NCI-H1417 (cell line): ENCODE measurements around the gene PLXNA1.

ENCODE experiments used
- DNase-seq, 3 experiments: peaks; one replicate each; lab custom pipeline; 2025; lab: John Stamatoyannopoulos, UW

Gene PLXNA1

DNA sequence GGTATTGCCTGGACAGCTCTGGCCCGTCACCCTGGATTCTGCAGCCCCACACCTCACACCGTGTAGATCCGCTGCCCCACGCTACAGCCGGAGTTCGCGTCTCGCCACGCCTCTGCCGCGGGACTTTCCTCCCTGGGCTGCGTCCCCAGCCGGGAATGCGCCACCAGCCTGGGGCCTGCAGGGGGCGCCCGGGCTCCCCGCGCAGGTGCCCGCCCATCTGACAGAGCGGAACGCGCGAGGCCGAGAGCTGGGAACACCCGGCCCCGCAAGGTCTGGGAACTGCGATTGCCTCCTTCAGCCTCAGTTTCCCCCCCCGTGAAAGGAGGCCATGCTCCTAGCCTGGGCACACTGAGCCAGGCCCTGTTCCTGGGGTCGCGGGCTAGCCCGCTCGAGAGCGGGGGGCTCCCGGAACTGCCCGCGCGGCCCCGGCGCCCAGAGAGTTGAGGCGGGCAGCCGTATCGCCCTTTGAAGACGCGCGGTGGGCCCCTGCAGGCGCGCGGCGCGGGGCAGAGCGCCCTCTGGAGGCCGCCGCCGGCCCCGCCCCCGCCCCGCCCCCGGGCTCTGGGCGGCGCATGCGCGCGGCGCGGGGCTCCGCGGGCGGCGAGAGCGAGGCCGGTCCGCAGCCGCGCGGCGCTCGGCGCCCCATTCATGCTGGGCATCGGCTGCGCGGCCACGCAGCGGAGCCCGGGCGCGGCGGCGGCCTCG, at the start of gene PLXNA1:
TSS of gene PLXNA1 (plus strand) at position 645 of the 705 bp plus-strand sequence. CDS start 5,479 bp downstream, outside the sequence.
- DNase-seq: peak; percentile 73 to 86 (median 78)

DNA sequence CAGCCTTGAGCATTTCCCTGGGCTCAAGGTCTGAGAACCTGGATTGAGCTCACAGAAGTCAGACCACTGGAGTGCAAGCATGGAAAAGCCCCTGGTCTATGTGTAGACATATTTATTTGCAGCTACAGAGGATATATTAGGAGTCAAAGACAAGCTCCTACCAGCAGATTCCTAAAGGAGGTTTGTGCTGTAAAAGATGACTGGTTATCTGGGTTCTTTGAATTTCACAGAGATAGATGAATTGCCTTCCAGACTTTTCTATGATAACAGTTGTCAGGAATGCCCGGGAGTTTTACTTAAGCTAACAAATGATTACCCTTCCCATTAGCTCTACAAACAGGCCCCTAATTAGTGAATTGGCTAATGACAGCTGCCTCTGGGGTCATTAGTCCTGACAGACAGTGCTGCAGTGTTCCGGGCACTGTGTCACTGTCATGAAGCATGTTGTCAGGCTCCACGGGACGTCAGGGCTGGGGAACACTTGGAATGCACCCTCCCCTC, 48.8 kb upstream of the PLXNA1 start:
- peak in 2 of 3 experiments; percentile 59 to 89 for DNase-seq

DNA sequence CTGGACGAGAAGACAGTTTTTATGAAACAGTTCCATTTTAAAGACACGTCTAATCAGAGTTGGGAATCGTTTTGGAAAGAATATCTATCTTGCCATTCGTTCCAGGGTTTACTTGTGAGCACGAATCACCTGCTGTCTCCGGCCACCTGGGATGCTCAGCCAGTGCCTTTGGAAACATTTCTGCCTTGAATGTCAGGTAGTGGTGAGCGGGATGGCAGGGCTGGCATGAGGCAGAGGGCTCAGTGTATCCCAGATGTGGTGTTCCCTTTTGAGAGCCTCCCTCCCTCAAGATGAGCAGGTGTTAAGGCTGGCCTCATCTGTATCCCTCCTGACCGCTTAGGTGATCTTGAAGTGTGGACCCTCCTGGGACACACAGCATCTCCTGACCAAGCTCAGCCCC, 47.9 kb upstream of the PLXNA1 start:
- DNase-seq: no peak

DNA sequence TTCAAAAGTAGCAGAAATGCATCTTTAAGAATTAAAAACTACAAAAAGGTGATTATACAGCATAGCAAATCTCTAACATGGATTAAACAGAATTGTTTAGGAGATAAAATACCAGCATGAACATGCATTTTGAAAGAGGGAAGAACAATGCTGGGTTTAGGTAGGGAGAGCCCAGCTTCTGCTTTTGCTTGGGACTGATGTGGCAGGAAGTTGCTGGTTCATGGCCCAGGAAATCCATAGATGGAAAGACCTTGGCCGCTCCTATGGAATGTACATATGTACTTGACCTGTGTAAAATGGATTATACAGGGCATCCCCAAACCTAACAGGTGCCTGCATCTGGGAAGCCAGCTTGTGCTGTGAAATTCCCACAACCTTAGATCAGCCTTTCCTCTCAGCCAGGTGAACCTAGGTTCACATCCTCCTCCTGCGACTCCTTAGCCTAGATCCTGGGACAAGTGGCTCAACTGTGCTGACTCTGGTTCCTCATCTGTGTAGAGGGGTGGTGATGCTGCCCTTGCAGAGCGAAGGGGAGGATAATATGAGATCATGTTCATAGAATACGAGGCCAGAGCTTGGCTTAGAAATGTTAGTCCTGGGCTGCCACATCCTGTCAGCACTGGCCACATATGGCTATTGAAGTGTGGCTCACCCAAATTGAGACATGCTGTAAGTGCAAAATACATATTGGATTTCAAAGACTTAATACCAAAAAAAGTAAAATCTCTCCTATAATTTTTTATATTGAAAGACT, 47.0 kb upstream of the PLXNA1 start:
- no peak for DNase-seq

DNA sequence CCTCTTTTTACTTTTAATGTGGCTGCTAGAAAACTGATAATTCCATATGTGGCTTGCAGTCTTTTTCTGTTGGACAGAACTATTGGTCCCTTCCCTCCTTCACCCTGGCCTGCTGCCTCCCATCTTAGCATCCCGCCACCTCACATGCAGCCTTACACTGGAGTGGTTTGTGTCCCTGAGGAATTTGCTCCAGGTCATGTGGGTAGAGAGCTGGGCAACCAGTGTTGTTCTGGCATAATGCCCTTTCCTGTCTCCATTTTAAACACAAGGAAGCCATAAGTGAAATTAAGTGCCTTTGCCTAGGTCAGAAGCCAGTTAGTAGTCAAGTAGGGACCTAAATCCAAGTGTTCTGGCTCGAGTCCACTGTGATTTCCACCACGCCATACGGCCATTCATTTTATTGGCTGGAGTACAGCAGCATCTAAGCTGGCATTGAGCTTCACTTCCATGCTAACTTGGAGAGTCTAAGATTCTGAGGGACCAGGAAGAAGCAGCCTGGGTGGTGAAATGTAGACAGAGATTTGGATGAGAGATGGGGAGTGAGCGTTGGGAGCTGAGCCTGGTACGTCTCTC, 46.0 kb upstream of the PLXNA1 start:
- DNase-seq: no peak

DNA sequence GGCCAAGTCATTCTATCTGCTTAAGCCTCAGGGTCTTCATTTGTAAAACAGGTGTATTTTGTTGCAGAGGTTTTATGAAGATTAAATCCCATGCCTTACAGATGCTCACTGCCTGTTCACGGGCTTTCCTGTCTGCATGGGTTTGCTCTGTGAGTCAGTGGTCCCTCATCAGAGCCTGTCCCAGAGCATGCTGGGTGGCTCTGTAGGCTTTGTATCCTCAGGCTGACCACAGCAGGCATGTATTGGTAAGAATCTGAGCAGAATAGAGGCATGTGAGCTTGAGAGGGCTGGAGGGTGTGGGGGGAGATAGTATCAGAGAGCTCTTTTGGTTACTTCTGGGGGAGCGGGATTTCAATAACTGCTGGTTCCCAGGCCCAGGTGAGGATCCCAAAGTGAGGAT, 45.4 kb upstream of the PLXNA1 start:
- no peak for DNase-seq

DNA sequence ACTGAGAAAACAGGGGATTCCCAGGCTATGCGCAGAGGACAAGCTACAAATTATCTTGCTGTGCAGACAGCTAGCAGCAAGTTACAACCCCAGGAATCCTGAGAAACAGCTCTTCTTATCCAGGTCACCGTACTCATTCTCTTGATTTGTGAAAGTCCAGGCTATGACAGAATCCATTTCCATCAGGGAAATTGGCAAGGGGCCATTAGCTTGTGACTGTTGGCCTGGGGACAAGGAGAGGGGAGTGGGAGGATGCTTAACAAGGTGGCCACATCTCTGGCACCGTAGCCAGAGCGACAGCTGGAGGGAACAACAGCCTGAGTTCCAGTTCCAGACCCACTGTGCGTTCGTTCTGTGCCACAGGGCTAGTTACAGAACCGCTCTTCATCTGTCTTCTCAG, 44.9 kb upstream of the PLXNA1 start:
- DNase-seq: peak in 1 of 3 experiments; percentile 14

DNA sequence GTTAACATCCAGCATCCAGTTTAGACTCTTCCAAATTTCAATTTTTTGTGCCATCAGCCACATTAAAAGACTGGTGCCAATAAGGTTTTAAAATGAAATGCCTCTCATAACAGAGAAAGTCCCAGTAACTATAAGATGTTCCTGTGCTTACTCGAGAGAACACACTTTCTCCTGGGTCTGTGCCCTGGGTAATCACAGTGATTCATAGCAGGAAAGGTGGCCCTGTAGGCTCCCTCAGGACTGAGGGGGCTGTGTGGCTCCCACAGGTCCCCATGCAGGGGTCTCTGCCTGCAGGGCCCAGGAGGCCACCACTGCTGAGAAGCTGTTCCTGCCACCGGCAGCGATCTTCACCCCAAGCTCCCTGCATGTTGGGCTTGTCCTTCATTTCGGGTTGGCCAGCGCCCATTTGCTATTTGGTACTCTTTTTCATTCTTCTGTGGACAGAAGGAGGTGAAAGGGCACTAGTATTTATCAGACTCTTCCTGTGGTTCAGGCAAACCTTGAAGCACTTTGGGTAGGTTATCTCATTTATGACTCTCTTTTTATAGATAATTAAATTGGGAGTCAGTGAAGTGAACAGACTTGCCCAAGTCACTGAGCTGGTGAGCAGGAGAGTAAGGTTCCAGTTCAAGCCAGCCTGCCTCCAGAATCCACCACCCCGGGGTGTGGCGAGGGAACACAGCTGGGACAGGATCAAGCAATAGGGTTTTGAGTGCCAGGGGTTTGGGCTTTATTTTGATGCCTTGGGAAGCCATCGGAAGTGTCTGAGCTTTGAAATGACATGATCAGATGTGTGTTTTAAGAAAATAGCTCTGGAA, 44.2 kb upstream of the PLXNA1 start:
- DNase-seq: no peak

DNA sequence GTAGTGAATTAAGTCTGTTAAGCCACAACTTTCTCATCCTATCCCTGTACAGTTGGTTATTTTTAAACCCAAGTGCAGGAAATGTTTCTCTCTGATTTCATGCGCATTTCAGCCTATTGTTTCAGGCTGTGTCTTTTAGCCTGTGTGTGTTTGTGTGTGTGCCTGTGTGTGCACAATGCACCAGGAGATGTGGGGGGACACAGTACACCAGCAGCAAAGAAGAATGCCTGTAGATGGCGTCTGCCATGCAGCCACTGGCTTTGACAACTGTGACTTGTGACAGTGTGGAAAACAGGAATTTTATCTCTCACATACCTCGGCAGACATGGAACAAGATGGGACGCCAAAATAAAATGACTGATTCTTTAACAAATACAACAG, 43.6 kb upstream of the PLXNA1 start:
- DNase-seq: no peak

DNA sequence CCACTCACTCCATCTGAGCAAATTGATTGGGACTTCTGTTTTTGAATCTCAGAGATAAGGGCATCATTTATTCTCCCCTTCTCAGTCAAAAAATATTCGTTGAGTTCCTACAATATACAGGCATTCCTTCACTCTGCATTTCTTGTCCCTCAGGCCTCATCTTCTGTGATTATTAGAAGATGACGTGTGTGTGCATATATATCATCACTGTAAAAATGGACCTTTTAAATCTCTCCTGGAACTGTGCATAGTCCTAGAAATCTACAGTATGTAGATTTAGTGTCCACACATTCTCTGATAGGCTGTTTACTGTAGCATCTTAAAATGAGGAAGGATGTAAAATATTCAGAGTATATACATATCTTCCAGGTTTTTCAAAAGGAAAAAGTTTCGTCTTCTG, 43.2 kb upstream of the PLXNA1 start:
- DNase-seq: no peak

DNA sequence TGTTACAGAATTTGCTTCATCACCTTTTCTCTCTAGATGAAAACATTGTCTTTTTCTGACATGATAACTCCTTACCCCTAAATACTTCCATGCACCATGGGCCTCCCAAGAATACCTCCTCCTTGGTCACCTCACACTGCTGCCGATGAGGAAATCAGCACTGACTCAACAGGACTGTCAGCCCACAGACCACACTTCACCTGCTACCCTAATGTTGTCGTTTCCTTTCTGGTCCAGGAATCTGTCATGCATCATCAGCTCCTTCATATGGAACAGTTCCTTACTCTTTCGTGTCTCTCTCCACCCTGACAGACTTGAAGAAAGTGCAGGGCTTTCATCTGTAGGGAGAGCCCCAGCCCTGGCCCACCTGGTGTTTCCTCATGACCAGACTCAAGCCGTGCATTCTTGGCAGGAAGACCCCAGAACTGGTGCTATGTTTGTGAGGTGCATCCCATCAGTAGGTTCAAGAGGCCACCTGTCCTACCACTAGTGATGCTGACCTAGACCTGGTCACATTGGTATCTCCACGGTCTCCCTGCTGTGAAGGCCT, 41.1 kb upstream of the PLXNA1 start:
- no peak for DNase-seq

DNA sequence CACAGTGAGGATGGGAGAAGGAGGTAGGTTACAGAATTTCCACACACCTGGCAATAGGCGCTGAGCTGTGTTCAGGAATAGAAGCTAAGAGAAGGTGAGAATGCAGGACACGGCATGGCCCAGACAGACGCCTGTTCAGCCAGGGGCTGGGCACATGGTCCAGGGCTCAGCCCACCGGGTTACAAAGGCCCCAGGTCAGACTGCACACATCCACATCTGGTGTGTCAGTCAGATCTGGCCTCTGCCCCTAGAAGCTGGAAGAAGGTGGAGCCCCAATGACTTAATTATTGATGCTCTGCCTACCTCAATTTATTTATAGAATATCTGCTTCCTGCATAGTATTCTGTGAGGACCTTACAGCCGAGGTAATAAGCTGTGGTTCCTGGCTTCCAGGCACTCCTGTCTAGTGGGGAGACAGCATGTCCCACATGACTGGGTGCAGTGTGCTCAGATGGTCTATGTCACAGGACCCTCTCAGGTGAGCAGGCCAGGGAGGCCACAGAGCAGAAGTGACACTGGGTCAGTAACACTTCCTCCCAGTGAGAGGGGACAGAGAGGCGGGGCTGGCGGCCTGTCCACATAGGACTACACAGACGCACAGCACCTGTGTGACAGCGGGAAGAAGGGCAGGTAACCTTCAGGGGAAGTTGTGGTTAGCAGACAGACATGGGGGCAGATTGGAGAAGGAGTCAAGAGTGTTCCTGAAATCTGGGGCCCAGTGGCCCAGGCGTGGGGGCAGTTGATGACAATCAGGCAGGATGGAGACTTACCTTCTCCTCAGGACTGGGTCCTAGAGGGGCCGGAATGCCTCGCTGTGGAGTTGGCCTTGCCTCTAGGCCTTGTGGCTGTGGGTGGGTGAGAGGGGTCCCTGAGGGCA, 38.6 kb upstream of the PLXNA1 start:
- DNase-seq: no peak

DNA sequence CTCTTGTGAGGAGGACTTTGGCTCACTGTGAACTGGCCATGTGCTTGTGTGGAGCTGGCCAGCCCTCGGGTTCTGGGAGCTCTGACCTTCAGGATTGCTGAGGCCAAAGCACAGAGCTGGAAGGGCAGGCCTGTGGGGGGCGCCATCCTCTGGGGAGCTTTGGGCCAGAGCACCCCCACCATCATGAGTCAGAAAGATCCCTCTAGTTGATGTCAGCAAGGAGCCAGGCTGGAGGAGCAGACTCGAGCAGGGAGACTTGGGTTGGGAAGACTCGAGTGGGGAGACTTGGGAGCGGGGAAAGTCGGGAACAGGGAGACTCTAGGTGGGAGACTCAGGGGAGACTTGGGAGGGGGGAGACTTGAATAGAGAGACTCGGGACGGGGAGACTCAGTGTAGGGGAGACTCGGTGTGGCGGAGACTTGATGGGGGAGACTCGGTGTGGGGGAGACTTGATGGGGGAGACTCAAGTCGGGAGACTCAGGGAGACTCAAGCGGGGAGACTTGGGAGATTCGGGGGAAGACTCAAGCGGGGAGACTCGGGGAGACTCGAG, 37.7 kb upstream of the PLXNA1 start:
- no peak for DNase-seq

DNA sequence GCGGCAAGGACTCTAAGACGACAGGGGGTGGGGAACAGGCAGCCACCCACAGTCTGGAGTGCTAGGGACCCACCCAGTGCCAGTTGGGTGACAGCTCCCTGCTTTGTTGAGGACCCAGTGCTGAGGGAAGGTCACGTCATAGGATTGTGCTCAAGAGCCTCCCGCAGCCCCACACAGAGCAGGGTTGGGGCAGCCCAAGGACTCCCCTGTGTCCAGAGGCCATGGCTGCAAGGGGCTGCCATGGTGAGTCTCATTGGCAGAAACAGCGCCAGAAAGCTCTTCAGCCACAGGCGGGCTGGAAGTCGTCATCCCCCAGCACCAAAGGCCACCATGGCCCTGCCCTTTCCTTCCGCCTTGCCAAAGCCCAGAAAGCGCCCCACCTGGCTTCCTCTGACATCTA, 37.0 kb upstream of the PLXNA1 start:
- no peak for DNase-seq

DNA sequence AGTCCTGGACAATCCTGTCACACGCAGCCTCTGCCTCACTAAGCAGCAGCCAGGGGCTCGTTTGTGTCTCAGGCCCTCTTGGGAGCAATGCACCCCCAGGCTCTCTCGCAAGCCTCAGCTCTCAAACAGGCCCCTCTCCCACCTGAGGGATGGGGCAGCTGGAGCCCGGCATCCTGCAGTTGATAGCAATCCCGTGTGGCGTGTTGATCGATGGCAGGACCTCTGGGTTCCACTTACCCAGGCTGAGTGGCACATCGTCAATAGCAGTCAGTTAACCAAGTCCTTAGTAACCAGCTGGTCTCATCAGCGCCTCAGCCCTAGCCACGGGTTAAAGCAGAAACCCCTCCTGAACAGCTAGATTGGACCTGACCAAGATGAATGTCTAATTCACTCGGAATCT, 36.5 kb upstream of the PLXNA1 start:
- no peak for DNase-seq

DNA sequence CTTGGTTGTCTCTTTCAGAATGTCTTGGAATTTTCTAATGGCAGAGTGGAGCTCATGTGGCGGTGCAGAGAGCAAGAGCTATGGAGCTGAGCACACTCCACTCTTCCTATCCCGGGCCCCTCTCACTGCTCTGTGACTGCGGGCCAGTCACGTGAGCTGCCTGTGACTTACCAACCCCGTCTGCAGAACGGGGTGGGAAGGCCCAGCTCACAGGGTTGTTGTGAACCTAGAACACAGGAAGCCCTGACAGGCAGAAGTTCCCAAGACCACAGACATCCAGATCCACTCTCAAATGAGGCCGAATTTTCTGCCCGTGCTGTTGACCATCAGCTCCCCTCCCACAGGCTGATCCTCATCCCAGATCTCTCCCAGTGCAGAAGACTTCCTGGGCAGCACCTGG, 35.5 kb upstream of the PLXNA1 start:
- no peak for DNase-seq

DNA sequence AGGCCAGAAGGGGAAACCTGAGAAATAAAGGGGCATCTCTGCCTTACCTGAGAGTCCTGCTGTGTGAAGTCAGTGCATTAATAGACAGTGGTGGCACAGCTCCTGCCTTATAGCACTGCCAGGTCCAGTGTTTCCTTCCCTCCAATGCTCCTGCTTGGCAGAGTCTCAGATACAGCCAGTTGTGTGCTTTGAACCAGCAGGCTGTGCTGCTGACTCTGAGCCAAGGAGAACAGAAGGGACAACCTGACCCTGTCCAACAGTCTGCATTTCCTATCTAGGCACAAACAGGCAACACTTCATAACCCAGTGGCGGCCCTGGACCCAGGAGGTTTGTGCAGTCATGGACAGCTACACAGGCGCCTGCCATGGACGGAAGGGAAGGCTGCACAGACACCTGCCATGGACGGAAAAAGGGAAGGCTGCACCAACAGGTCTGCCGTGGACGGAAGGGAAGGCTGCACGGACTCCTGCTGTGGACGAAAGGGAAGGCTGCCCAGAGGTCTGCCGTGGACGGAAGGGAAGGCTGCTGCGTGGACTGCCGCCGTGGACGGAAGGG, 33.9 kb upstream of the PLXNA1 start:
- no peak for DNase-seq

DNA sequence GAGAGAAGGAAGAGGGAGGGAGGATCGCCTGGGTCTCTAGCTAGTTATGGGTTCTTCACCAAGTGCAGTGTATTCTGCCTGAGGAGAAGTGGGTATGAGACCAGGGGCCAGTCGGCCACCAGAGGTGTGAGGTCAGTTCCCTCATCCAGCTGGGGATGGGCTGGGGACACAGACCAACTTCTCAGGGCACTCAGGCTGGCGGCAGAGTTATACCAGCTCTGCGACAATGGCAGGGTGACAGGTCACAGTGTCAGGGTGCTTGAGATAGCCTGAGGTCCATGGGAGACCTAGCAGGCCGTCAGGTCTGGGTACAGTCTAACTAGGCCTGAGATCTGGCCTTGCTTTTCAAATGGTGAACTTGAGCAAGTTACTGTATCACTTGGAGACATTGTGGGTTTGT, 31.4 kb upstream of the PLXNA1 start:
- no peak for DNase-seq

DNA sequence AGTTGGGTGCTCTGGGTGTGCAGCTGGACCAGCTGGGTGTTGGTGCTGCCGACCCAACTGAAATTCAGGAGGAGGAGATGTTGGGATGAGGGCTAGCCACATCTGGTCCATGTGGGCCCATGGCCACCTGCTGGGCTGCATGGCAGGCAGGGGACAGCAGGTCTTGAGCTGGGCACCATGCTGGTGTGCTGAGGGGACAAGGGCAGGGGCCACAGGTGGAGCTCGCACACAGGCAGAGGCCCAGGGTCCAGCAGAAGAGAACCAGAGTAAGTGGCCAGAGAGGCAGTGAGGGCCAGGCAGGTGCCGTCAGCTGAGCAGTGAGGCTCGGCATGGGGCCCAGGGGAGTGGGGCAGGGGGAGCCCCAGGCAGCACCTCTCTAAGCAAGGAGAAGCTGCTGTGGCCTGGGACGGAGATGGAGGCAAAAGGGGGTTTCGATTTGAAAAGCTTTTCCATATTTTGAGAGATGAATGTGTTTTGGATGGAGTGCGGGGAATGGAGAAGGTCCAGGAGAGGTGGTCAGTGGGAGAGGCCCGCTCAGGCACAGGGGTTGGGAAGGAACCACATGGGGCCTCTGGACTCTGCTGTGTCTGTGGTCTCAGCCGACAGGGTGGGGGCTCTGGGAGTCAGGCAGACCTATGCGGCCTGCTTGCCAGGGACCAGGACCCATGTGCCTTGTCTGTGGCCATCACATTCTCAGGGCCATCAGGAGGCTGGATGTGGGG, 30.5 kb upstream of the PLXNA1 start:
- DNase-seq: no peak
